Stimulated activated CD4-positive, alpha-beta T cell treated with anti-CD3 and anti-CD28 coated beads, Interleukin-2, amount 100 ng/mL, for 4 hours (primary cell): Measurements from ENCODE around the gene ARID2.

ENCODE experiments used
- DNase-seq: peaks from one replicate; pipeline ENCODE4 v3.0.0-alpha.2; 2020; ENCODE audit warnings: low read depth

ARID2 gene

GRCh38 chr12:45930369-45930768 is 200.9 kb downstream of the ARID2 start:
- DNase-seq = no peak

DNA sequence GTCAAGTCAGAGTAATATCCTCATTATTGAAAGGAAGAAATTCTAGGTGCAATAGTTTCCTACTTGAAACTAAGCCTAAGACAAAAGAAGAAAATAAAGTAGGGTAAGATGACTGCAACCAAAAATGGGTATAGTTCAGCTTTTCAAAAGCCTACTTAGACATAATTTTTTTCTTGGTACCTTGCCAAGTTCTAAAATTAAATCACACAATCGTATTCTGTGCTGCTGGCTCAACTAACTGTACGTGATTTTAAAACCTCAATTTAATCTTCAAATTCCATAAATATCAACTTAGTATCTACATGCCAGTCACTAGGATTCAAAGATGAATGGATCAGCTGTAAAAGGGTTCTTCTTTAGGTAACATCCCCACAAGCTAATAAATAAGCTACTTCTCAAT is 204.0 kb downstream of the ARID2 start:
- DNase-seq = no peak

- no peak for DNase-seq
These were observed 205.4 kb downstream of the ARID2 start for GRCh38 chr12:45934956-45935355.

- DNase-seq = no peak
These were observed 209.1 kb downstream of the ARID2 start for GRCh38 chr12:45938566-45938965.

- DNase-seq = no peak
These were observed 210.3 kb downstream of the ARID2 start for GRCh38 chr12:45939759-45940158.

DNA sequence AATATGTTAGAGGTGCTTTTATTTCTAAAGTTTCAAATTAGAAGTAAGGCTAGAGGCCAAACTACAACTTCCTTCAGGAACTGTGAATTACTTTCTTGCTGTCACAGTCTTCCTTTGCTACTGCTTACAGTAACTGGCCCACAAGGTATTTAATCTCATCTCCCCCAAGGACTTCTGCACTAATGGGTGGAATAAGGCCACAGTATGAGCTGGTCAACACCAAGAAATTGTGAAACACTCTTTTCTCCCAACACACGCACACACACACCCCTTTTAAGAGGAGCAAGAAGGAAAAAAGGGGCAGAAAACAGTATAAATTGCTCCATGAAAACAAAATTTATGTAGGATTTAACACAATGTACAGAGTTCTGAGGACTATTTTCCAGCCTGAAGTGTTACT is 215.3 kb downstream of the ARID2 start:
- DNase-seq = no peak

DNA sequence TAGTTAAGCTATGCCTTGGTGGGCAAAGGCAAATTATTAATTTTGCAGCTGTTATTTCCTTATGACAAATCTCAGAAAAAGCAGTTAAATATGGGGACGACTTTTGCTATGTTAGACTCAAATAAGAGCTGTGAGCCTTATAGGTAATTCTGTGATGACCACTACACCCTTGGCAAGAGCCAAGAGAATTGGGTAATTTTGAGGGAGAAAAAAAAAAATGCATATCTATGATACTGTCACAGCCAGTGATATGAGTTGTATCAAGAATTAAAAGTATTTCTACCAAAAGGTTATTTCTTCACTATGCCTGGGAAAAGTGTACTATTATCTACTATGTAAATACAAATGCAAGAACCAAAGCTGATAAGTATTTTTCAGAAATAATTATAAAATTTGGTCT is 216.9 kb downstream of the ARID2 start:
- no peak for DNase-seq

GRCh38 chr12:45948546-45948945 is 219.0 kb downstream of the ARID2 start:
- no peak for DNase-seq
